A673 (cell line): ENCODE measurements around the gene OR52B6.

Experiments
- EZH2 ChIP-seq: fragments of 200-600 bp; sonication (generic); IDR thresholded peaks from 2 replicates; pipeline ENCODE4 v1.6.1; 2017; ENCODE audit warnings: borderline replicate concordance, low read depth, mild to moderate bottlenecking, mixed read lengths, antibody characterized with exemption, low read length; ENCODE audit not compliant: poor library complexity, severe bottlenecking
- TF ChIP-seq, protein P1 (sequence below): fragments of 300-800, 200-600 bp; sonication (generic); conservative IDR thresholded peaks from 2 replicates; pipeline ENCODE4 v1.5.1; 2017; ENCODE audit warnings: low read depth, mild to moderate bottlenecking, antibody characterized with exemption, low read length, moderate library complexity, mixed read lengths

DNA sequence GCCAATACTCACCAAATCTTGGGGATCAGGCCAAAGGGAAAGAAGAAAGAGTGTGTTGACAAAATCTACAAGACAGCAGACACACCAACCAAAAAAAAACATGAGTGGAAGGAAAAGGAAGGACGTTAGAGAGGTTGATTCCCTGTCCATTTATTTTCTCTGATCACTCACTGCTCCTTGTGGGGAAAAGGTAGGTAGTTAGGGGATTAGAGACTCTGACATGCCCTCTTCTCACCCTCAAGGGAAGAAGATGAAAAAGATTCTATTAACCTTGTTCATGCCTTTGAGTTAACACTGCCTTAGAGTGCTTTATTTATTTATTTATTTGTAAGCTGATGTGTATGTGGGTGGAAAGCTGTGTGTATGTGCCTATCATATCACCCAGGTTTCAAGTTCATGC is 32.2 kb upstream of the OR52B6 start, which contains the start of gene OR52H1:
- TF ChIP-seq, protein P1, sequence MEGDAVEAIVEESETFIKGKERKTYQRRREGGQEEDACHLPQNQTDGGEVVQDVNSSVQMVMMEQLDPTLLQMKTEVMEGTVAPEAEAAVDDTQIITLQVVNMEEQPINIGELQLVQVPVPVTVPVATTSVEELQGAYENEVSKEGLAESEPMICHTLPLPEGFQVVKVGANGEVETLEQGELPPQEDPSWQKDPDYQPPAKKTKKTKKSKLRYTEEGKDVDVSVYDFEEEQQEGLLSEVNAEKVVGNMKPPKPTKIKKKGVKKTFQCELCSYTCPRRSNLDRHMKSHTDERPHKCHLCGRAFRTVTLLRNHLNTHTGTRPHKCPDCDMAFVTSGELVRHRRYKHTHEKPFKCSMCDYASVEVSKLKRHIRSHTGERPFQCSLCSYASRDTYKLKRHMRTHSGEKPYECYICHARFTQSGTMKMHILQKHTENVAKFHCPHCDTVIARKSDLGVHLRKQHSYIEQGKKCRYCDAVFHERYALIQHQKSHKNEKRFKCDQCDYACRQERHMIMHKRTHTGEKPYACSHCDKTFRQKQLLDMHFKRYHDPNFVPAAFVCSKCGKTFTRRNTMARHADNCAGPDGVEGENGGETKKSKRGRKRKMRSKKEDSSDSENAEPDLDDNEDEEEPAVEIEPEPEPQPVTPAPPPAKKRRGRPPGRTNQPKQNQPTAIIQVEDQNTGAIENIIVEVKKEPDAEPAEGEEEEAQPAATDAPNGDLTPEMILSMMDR = no peak
- TF ChIP-seq EZH2 = no peak
